NCI-H226 (cell line): ENCODE measurements around the gene RABEP2.
"Not testable (repeated sequence)": the region's sequence is repeated elsewhere in the genome, so short reads cannot be mapped to it uniquely, and the experiment has no call there.

Experiments used
- DNase-seq: peaks from one replicate; pipeline ENCODE4 v3.0.0-alpha.2; 2015

The RABEP2 gene

GRCh38 chr16:28924762-28925385, at the start of gene RABEP2:
TSS of gene RABEP2 (minus strand) at chr16:28925238. CDS start at chr16:28925163, 75 bp downstream.
- DNase-seq, result peak; percentile 75

GRCh38 chr16:28974437-28975157, 49.6 kb upstream of the RABEP2 start, which contains the start of gene SPNS1:
TSS of gene SPNS1 (plus strand) at chr16:28974778. CDS start at chr16:28975152, 374 bp downstream.
- DNase-seq, result peak; percentile 97

- peak; percentile 54 for DNase-seq
Measured at GRCh38 chr16:28974007-28974436, 49.0 kb upstream of the RABEP2 start.

- not testable (repeated sequence) for DNase-seq
Measured at GRCh38 chr16:28969696-28970095, 44.7 kb upstream of the RABEP2 start.

- no peak for DNase-seq
Measured at GRCh38 chr16:28967156-28967555, 42.1 kb upstream of the RABEP2 start.

- DNase-seq, result no peak
Measured at GRCh38 chr16:28964496-28964895, 39.5 kb upstream of the RABEP2 start.

- DNase-seq, result no peak
Measured at GRCh38 chr16:28964072-28964471, 39.0 kb upstream of the RABEP2 start.

- DNase-seq, result no peak
Measured at GRCh38 chr16:28958836-28959235, 33.8 kb upstream of the RABEP2 start.

GRCh38 chr16:28958216-28958615, 33.2 kb upstream of the RABEP2 start:
- DNase-seq, result no peak

- DNase-seq, result no peak
Measured at GRCh38 chr16:28951410-28951943, 26.4 kb upstream of the RABEP2 start.

GRCh38 chr16:28950648-28951409, 25.8 kb upstream of the RABEP2 start, which contains the start of gene NFATC2IP:
TSS of gene NFATC2IP (plus strand) at chr16:28950937. CDS start at chr16:28951012, 75 bp downstream.
- DNase-seq, result peak; percentile 100

- DNase-seq, result no peak
Measured at GRCh38 chr16:28946681-28947080, 21.6 kb upstream of the RABEP2 start.

- no peak for DNase-seq
Measured at GRCh38 chr16:28943281-28943680, 18.2 kb upstream of the RABEP2 start.

GRCh38 chr16:28939825-28940224, 14.8 kb upstream of the RABEP2 start:
- DNase-seq, result not testable (repeated sequence)

- DNase-seq, result no peak
Measured at GRCh38 chr16:28938721-28939120, 13.7 kb upstream of the RABEP2 start.

GRCh38 chr16:28937222-28937876, 12.3 kb upstream of the RABEP2 start:
- no peak for DNase-seq

GRCh38 chr16:28936784-28937155, 11.7 kb upstream of the RABEP2 start:
- DNase-seq, result no peak

GRCh38 chr16:28935924-28936783, 11.1 kb upstream of the RABEP2 start:
- DNase-seq, result peak; percentile 64

GRCh38 chr16:28935346-28935745, 10.3 kb upstream of the RABEP2 start:
- DNase-seq, result no peak

GRCh38 chr16:28933171-28933570, 8.1 kb upstream of the RABEP2 start:
- no peak for DNase-seq

- no peak for DNase-seq
Measured at GRCh38 chr16:28932339-28933141, 7.5 kb upstream of the RABEP2 start.
